Posterior cingulate gyrus (tissue), 11 donors: ENCODE results near the gene GSTM5.
"Not testable (repeated sequence)": the region's sequence is repeated elsewhere in the genome, so short reads cannot be mapped to it uniquely, and the experiment has no call there.

Source experiments
- DNase-seq, 10 donors: peaks; one replicate each; pipeline versions ENCODE4 v3.0.0 to v3.0.0-alpha.2; 2020 to 2021; ENCODE audit warnings: mixed read lengths in 3 of 10
- intact Hi-C: fragments of 100-400 bp; cut with DNase I; formaldehyde crosslinking; loops from one replicate; pipeline ENCODE4 v1.15.1; 2023

GSTM5 gene

GRCh38 chr1:109711593-109712320 is at the start of gene GSTM5:
GSTM5 (plus strand) TSS chr1:109712251; CDS start chr1:109712313, 62 bp downstream.
- DNase-seq: peak in 2 of 10 donors; percentile 62 to 82
- intact Hi-C loops: not testable (repeated sequence)

GRCh38 chr1:109664671-109665070 is 47.4 kb upstream of the GSTM5 start:
- intact Hi-C loops: no loop called here
- DNase-seq: no peak

- DNase-seq: peak; percentile 73 to 97 (median 84)
- intact Hi-C loops: no loop called here
Measured at GRCh38 chr1:109667452-109668122, 44.5 kb upstream of the GSTM5 start, which contains the start of gene GSTM2. GSTM2 (plus strand) TSS chr1:109668057; CDS start chr1:109668116, 59 bp downstream.

- intact Hi-C loops: no loop called here
- DNase-seq: no peak
Measured at GRCh38 chr1:109668123-109668775, 43.8 kb upstream of the GSTM5 start.

GRCh38 chr1:109669246-109669948 is 42.7 kb upstream of the GSTM5 start:
- DNase-seq: no peak
- intact Hi-C loops: no loop called here

- DNase-seq, intact Hi-C loops: not testable (repeated sequence)
Measured at GRCh38 chr1:109669949-109670302, 42.1 kb upstream of the GSTM5 start.

- DNase-seq: no peak
- intact Hi-C loops: no loop called here
Measured at GRCh38 chr1:109671067-109671466, 41.0 kb upstream of the GSTM5 start.

- intact Hi-C loops, DNase-seq: not testable (repeated sequence)
Measured at GRCh38 chr1:109673861-109674260, 38.2 kb upstream of the GSTM5 start.

GRCh38 chr1:109676683-109677381 is 35.2 kb upstream of the GSTM5 start:
- intact Hi-C loops, DNase-seq: not testable (repeated sequence)

- DNase-seq: no peak
- intact Hi-C loops: no loop called here
Measured at GRCh38 chr1:109677459-109677858, 34.6 kb upstream of the GSTM5 start.

GRCh38 chr1:109678637-109679036 is 33.4 kb upstream of the GSTM5 start:
- intact Hi-C loops, DNase-seq: not testable (repeated sequence)

- DNase-seq, intact Hi-C loops: not testable (repeated sequence)
Measured at GRCh38 chr1:109684777-109685176, 27.3 kb upstream of the GSTM5 start.

- DNase-seq: not testable (repeated sequence)
Measured at GRCh38 chr1:109685399-109685798, 26.7 kb upstream of the GSTM5 start.

GRCh38 chr1:109685890-109686289 is 26.2 kb upstream of the GSTM5 start:
- DNase-seq, intact Hi-C loops: not testable (repeated sequence)

More at GRCh38 chr1:109685399-109685798, 26.7 kb upstream of the GSTM5 start:
- intact Hi-C loops: not testable (repeated sequence)

- intact Hi-C loops: not testable (repeated sequence)
Measured at GRCh38 chr1:109687109-109687508, 24.9 kb upstream of the GSTM5 start.

GRCh38 chr1:109687641-109688499 is 24.2 kb upstream of the GSTM5 start, which contains the start of gene GSTM1:
GSTM1 (plus strand) TSS chr1:109687817; CDS start chr1:109687874, 57 bp downstream.
- intact Hi-C loops: no loop called here
- DNase-seq: peak in 6 of 10 donors; percentile 40 to 93 (median 63)

More at GRCh38 chr1:109687109-109687508, 24.9 kb upstream of the GSTM5 start:
- not testable (repeated sequence) for DNase-seq

GRCh38 chr1:109689844-109690405 is 22.1 kb upstream of the GSTM5 start:
- intact Hi-C loops: no loop called here
- peak in 1 of 10 donors; percentile 13 for DNase-seq

GRCh38 chr1:109691759-109692158 is 20.3 kb upstream of the GSTM5 start:
- intact Hi-C loops: no loop called here
- no peak for DNase-seq
